ENCODE results near the gene TP53RK. TPM values are rescaled to one million over a fixed set of nuclear protein-coding genes. Genes with fewer than 3 reads are reported as not detected.

Gene TP53RK
- total RNA-seq, 1 experiment from 2014 or later = 21.5 TPM

GRCh38 chr20:46683668-46683938 lies 5.6 kb downstream of the TP53RK start:
- Histone ChIP-seq H3T11ph (ENCODE audit: low read length) (no peak overlapping the region), H2BK12ac (ENCODE audit: insufficient read length, low read depth, low read length) (no peak overlapping the region), H3K79me1 (ENCODE audit: insufficient read depth, low read depth, low read length, poor library complexity, severe bottlenecking) (peaks cover 7% of the 10 kb centered on the region), H4K91ac (ENCODE audit: insufficient read length, low read depth, low read length) (no peak overlapping the region), H2BK20ac (ENCODE audit: low read depth, low read length, poor library complexity, severe bottlenecking) (no peak overlapping the region), H3K4ac (ENCODE audit: low read depth, low read length) (no peak overlapping the region), H2BK5ac (ENCODE audit: insufficient read length, low read length) (no peak overlapping the region), H3K18ac (ENCODE audit: insufficient read length, low read depth, low read length) (no peak overlapping the region), H3K79me2 (ENCODE audit: insufficient read depth, low read length) (peaks cover 12% of the 10 kb centered on the region; the same call in 1 of the 2 replicates), H4K5ac (ENCODE audit: insufficient read length, low read depth, low read length) (no peak overlapping the region), H3K9ac (ENCODE audit: extremely low read depth, insufficient read length, low read length) (peak overlapping the region; percentile 68), H2AK5ac (ENCODE audit: insufficient read length, low read length) (no peak overlapping the region), H3K27ac (ENCODE audit: insufficient read length, low read depth, low read length) (no peak overlapping the region), H3K23me2 (ENCODE audit: insufficient read length, low read depth, low read length, poor library complexity, severe bottlenecking) (peaks cover 10% of the 10 kb centered on the region), H4K8ac (replicated peaks; ENCODE audit: insufficient read length, low read depth, low read length) (no peak overlapping the region), H3K4me2 (ENCODE audit: insufficient read depth, insufficient read length, low read length) (peak overlapping the region; percentile 83), H3K9me3 (ENCODE audit: control insufficient read depth, low read depth, low read length) (no peaks in the 10 kb centered on the region), H2AFZ (ENCODE audit: low read length) (no peak overlapping the region), H2BK15ac (ENCODE audit: low read depth, low read length) (no peak overlapping the region), H2BK120ac (ENCODE audit: low read depth, low read length, poor library complexity, severe bottlenecking) (no peak overlapping the region), H3K14ac (ENCODE audit: insufficient read depth, low read length) (peak overlapping the region; percentile 19; the same call in 1 of the 2 replicates), H4K20me1 (ENCODE audit: control insufficient read depth, insufficient read depth, insufficient read length) (no peaks in the 10 kb centered on the region), H3K56ac (ENCODE audit: insufficient read length, low read depth, low read length) (no peak overlapping the region), H3K23ac (ENCODE audit: insufficient read length, low read depth, low read length) (no peak overlapping the region), H3K4me1 (ENCODE audit: insufficient read depth, low read length) (peaks cover 13% of the 10 kb centered on the region; the same call in 1 of the 2 replicates), H3K27me3 (ENCODE audit: insufficient read depth, low read length) (no peaks in the 10 kb centered on the region)
- no CpG with 5 or more reads among the region's 8 CpGs for WGBS (ENCODE audit: extremely low coverage, insufficient read length, low lambda C conversion rate)
- Mint-ChIP-seq H3K27me3 (ENCODE audit: low read depth) (no peaks in the 10 kb centered on the region), H3K4me3 (peak overlapping the region; percentile 78 to 85), H3K4me1 (peaks cover 63 to 64% of the 10 kb centered on the region in 2 experiments), H3K36me3 (ENCODE audit: insufficient read depth in 1 of 3, low read depth in 3 of 3) (peaks cover 25 to 51% (median 47%) of the 10 kb centered on the region in 3 experiments), H3K27ac (peak overlapping the region; percentile 63 to 97 (median 85)), H3K9me3 (peaks cover 0 to 3% of the 10 kb centered on the region in 2 experiments; a peak in 1 of 5 replicates)
- TF ChIP-seq, protein P1, sequence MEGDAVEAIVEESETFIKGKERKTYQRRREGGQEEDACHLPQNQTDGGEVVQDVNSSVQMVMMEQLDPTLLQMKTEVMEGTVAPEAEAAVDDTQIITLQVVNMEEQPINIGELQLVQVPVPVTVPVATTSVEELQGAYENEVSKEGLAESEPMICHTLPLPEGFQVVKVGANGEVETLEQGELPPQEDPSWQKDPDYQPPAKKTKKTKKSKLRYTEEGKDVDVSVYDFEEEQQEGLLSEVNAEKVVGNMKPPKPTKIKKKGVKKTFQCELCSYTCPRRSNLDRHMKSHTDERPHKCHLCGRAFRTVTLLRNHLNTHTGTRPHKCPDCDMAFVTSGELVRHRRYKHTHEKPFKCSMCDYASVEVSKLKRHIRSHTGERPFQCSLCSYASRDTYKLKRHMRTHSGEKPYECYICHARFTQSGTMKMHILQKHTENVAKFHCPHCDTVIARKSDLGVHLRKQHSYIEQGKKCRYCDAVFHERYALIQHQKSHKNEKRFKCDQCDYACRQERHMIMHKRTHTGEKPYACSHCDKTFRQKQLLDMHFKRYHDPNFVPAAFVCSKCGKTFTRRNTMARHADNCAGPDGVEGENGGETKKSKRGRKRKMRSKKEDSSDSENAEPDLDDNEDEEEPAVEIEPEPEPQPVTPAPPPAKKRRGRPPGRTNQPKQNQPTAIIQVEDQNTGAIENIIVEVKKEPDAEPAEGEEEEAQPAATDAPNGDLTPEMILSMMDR (conservative IDR thresholded peaks at IDR 0.05) = no peak
- no peak for DNase-seq
